Motor neuron (in vitro differentiated cells): ENCODE results near the gene TMEM243. TPM values are rescaled to one million over a fixed set of nuclear protein-coding genes. Genes with fewer than 3 reads are reported as not detected.

Experiments
- ATAC-seq, 8 experiments: fragments of 200-7000 bp; cut with Tn5 transposase; replicated peaks in 6 of 8; 2 replicates each; pipeline ENCODE4 v1.8.0; 2021; ENCODE audit warnings: mild to moderate bottlenecking in 8 of 8, moderate library complexity in 8 of 8
- H3K27ac ChIP-seq, 2 donors: fragments of 250-450 bp; sonication (Bioruptor Pico); 2 replicates each; pipeline ENCODE4 v1.9.0; 2021; ENCODE audit warnings: antibody characterized with exemption in 2 of 2, mild to moderate bottlenecking in 2 of 2, moderate library complexity in 1 of 2
- H3K4me1 ChIP-seq, 2 donors: fragments of 250-450 bp; sonication (Bioruptor Pico); replicated peaks in 1 of 2; 2 replicates each; pipeline ENCODE4 v1.6.1; 2021; ENCODE audit warnings: antibody characterized with exemption in 2 of 2, mild to moderate bottlenecking in 2 of 2, moderate library complexity in 1 of 2
- H3K4me3 ChIP-seq, 5 donors: fragments of 250-450 bp; sonication (Bioruptor Pico); 2 replicates each; pipeline ENCODE4 v1.9.0; 2021; ENCODE audit warnings: antibody characterized with exemption in 5 of 5, mild to moderate bottlenecking in 5 of 5, moderate library complexity in 4 of 5
- WGBS, 10 experiments: fragments of 450-650 bp; shearing (Covaris generic); methylation state at CpG; one replicate each; pipeline ENCODE4 v1.0.0; 2022; 5-methylcytosine and 5-hydroxymethylcytosine counted together
- in situ Hi-C, 9 experiments: fragments of 400-800 bp; cut with MboI; loops; one replicate each; pipeline ENCODE4 v1.15.0; 2021; ENCODE audit warnings: low sequenced_read_pairs in 9 of 9, low pct_unique_long_range_greater_than_20kb in 2 of 9; ENCODE audit not compliant: unreplicated experiment in 9 of 9
- total RNA-seq, 8 experiments: library from RNA; unstranded; fragments of 300-600 nt; gene quantifications; 2 replicates each; pipeline versions ENCODE4 v1.2.3 to v1.2.4, GENCODE V29; 2022

Gene TMEM243
- total RNA-seq, 8 experiments from 2014 or later = 10.3 to 44.2 (median 16.7) TPM

- peaks cover 3 to 11% of the 10 kb centered on the region in 2 donors for H3K4me1 ChIP-seq
- in situ Hi-C loops = no loop called here
- peak in 6 of 8 experiments; percentile 6 to 25 (median 14) for ATAC-seq
- peak overlapping the region; percentile 64 to 91 (median 75) for H3K4me3 ChIP-seq
- 2 to 80% (median 16%) methylated on average over 1 to 15 of the region's 17 CpGs; no CpG with 5 or more reads in 1 of the 10 experiments for WGBS, 10 experiments
- no peak overlapping the region for H3K27ac ChIP-seq
Observed at GRCh38 chr7:87220734-87221215, 1.2 kb upstream of the TMEM243 start.

DNA sequence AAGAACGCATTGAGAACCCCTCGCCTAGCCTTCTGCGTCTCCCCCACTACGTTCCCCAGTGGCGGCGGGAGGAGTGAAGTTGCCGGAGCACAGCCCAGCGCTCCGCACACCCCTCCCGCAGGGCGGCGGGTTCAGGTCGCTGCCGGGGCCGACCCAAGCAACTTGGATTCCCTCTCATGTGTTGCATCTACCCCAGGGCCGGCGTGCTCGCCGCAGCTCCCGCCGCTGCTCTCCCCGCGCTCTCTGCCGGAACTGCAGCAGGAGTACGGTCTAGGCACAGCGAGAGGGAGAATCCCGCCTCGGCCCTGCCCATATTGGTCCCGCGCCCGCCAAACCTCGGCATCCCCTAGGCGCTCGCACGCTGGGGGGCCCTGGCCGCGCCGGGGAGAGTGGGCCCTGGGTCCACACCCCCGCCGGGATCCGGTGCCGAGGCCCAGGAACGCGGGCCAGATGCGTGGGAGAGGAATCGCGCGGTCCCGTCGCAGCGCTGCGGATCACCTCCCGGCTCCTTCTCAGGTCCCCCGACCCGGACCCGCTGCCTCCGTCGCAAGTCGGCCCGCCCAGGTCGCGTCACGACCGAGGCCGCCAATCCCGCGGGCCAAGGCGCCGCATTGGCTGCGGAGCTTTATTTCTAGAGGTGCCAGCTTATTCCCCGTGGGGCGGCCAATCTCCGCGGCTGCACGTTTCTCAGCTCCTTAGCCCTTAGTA, 648 bp upstream of the TMEM243 start:
- 0 to 3% (median 2%) methylated on average over 2 to 12 of the region's 75 CpGs; no CpG with 5 or more reads in 5 of the 10 experiments for WGBS, 10 experiments
- peaks cover 3 to 11% of the 10 kb centered on the region in 2 donors for H3K4me1 ChIP-seq
- in situ Hi-C loops = no loop called here

DNA sequence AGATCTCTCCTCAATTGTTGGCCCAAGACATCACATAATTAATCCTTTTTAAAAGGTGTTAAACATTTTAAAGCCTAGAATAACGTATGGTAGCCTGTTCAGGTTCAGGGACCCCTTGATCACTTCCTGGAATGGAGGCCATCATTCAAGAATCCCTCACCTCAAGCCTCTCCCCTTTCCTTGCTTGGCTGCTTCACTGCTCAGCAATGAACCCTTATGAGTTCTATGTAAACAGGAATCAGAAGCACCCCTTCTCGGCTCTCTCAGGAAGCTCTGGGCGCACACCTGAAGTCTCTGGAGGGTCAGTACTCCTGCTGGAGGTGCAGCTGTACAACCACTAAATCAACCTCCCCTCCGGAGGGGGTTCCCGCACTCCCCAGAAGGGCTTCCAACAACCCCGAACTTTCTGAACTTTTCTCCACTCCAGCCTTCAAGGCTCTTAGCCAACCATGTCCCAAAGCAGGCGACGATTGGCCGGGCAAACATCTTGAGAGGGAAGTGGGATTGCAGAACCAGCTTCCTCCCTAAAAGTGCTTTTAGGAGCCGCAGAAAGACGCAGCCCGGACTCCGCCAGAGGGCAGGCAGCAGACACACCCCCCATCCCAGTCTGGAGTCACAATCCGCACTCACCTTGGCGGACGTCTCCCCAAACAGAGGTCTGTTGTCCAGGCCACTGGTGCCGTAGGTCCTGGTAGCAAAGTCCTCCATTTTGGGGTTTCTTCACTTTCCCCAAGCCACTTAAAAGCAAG, 562 bp downstream of the TMEM243 start:
- Histone ChIP-seq H3K4me1 (peaks cover 3 to 11% of the 10 kb centered on the region in 2 donors), H3K27ac (no peak overlapping the region), H3K4me3 (peak overlapping the region; percentile 64 to 91 (median 75))
- 0 to 40% (median 10%) methylated on average over 1 to 7 of the region's 17 CpGs; no CpG with 5 or more reads in 2 of the 10 experiments for WGBS, 10 experiments
- in situ Hi-C loops = no loop called here
- peak; percentile 2 to 35 (median 8) for ATAC-seq

More for the DNA sequence above, 648 bp upstream of the TMEM243 start:
- peak overlapping the region; percentile 64 to 91 (median 75) for H3K4me3 ChIP-seq
- ATAC-seq = peak; percentile 79 to 94 (median 88)
- H3K27ac ChIP-seq = no peak overlapping the region

GRCh38 chr7:87217983-87218653, 1.4 kb downstream of the TMEM243 start:
- peaks cover 3 to 11% of the 10 kb centered on the region in 2 donors for H3K4me1 ChIP-seq
- no peak overlapping the region for H3K27ac ChIP-seq
- in situ Hi-C loops = no loop called here
- H3K4me3 ChIP-seq = no peak overlapping the region
- 42 to 100% (median 86%) methylated on average over 1 to 8 of the region's 9 CpGs for WGBS, 10 experiments
- no peak for ATAC-seq

DNA sequence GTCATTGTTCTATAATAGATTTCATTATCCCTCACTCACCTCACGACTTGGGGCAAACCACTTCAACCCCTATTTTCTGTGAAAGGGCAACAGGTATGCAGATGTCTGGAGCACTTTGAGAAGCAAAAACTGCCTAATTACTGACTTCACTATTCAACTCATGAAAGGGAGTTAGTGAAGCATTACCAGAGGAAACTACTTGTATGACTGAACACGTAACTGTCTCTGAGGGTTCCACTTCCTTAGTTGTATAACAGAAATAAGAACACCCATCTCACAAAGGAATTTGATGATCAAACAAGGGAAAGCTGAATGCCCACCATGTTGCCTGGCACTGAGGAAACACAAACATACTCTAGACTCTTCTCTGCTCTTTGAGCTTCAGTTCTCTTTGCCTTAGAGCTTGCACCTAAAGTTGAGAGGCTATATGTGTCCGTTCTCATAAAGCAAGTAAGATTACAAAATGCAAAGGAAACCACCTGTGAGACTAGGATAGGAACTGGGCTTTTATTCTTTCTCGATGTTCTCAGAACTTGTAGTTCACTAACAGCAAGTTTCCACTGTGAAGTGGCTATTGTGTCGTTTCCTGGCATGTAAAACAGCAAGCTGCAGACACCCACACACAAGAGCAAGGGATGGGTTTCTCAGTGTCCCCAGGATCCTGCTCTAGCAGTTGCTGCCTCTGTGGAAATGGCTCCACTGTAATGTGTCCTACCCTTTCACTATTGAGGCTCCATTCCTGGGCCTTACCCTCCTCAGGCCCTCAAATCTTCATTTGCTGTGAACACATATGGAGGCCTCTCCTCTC, 2.6 kb downstream of the TMEM243 start:
- in situ Hi-C loops = no loop called here
- H3K27ac ChIP-seq = no peak overlapping the region
- 40 to 100% (median 78%) methylated on average over 1 to 4 of the region's 5 CpGs; no CpG with 5 or more reads in 2 of the 10 experiments for WGBS, 10 experiments

DNA sequence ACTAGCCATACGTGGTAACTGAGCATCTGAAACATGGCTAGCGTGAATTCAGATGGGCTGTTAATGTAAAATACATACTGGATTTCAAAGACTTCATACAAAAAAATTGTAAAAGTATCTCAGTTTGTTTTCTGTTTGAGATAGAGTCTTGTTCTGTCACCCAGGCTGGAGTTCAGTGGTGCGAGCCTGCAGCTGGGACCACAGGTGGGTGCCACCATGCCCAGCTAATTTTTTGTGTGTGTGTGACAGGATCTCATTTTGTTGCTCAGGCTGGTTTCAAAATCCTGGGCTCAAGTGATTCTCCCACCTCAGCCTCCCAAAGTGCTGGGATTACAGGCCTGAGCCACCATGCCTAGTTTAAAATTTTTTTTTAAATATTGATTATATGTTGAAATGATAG, 4.5 kb downstream of the TMEM243 start:
- in situ Hi-C loops = no loop called here
- WGBS, 10 experiments = 67 to 100% (median 100%) methylated on average over 1 to 3 of the region's 3 CpGs; no CpG with 5 or more reads in 1 of the 10 experiments
- Histone ChIP-seq H3K27ac (no peak overlapping the region), H3K4me3 (no peak overlapping the region), H3K4me1 (peaks cover 3 to 4% of the 10 kb centered on the region in 2 donors)
- no peak for ATAC-seq

More for the DNA sequence above, 2.6 kb downstream of the TMEM243 start:
- Histone ChIP-seq H3K4me3 (no peak overlapping the region), H3K4me1 (peaks cover 3 to 11% of the 10 kb centered on the region in 2 donors)
- peak in 1 of 8 experiments; percentile 9 for ATAC-seq

DNA sequence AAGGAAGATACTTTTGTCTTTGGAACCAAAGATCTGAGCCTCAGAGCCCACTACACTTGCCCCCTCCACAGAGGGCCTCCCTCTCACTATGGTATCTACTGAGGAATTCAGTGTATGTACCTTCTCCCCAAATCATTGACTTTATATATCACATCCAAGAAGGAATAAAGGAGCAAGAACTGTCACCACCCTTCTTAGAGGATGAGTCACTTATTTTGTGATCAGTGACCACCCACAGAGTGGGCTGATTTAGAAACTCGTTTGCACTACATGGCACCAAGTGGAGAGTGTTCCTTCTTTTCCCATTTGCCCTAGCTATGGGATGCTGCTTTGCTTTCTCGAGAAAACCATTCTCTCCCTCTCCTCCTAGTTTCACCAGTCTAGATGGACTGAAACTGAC, 5.7 kb downstream of the TMEM243 start:
- in situ Hi-C loops = no loop called here
- WGBS, 10 experiments = 29 to 80% (median 57%) methylated on average over 1 to 2 of the region's 2 CpGs; no CpG with 5 or more reads in 5 of the 10 experiments
- ATAC-seq = peak in 2 of 8 experiments; percentile 55 to 57

DNA sequence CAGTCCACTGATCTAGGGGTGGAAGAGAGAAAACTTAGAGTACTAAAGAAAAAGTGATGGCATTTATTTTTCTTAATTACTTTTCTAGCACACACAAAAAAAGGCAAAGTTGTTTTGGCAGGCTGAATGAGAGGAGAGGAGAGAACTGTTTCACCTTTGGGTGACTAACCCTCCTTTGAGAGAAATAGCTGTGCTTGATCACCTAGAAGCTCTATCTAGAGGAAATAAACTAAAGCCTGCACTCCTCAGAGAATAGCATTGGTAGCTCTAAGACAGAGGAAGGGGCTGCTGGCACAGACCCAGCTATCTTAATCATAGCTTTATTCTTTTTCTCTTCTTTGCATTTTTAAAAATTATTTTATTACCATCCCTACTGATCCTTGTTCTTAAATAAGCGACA, 6.3 kb downstream of the TMEM243 start:
- H3K4me3 ChIP-seq = no peak overlapping the region
- H3K27ac ChIP-seq = no peak overlapping the region
- 43 to 100% (median 94%) methylated on average over 1 of the region's 1 CpG; no CpG with 5 or more reads in 2 of the 10 experiments for WGBS, 10 experiments
- in situ Hi-C loops = no loop called here
- ATAC-seq = no peak
- no peaks in the 10 kb centered on the region for H3K4me1 ChIP-seq

More for the DNA sequence above, 5.7 kb downstream of the TMEM243 start:
- Histone ChIP-seq H3K27ac (no peak overlapping the region), H3K4me1 (peaks cover 0 to 4% of the 10 kb centered on the region in 2 donors), H3K4me3 (no peak overlapping the region)

DNA sequence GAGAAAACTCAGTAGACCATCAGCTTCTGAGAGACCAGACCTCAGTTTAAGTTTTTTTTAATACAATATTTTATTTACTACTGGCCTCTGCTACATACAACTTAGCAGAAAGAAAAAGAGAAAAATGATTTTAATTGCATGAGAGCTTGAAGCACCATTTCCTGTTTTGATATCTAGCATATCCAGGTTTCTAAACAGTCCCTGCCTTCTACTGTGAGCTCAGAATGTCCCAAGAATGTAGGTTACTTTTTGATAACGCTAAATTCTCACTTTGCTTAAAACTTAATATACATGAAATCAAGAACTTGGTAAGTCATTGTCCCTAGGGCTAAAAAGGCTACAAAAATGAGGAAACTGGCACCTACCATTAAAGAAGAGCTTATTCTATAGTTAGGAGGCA, 7.0 kb downstream of the TMEM243 start:
- ATAC-seq = no peak
- Histone ChIP-seq H3K4me3 (no peak overlapping the region), H3K4me1 (no peaks in the 10 kb centered on the region), H3K27ac (no peak overlapping the region)
- WGBS, 10 experiments = 90 to 100% (median 100%) methylated on average over 1 of the region's 1 CpG; no CpG with 5 or more reads in 2 of the 10 experiments
- in situ Hi-C loops = no loop called here

DNA sequence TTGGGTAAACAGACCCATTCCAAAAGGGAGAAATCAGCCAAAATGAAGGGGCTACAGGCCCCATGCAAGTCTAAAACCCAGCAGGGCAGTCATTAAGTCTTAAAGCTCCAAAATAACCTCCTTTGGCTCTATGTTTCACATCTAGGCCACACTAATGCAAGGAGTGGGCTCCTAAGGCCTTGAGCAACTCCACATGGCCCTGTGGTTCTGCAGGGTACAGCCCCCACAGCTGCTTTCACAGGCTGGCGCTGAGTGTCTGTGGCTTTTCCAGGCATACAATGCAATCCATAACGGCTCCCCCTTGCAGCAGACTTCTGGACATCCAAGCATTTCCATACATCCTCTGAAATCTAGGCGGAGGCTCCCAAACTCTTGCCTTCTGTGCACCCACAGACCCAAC, 9.0 kb downstream of the TMEM243 start:
- Histone ChIP-seq H3K4me3 (no peak overlapping the region), H3K27ac (no peak overlapping the region), H3K4me1 (no peaks in the 10 kb centered on the region)
- peak in 1 of 8 experiments; percentile 17 for ATAC-seq
- in situ Hi-C loops = no loop called here
- 57 to 100% (median 86%) methylated on average over 1 to 2 of the region's 3 CpGs; no CpG with 5 or more reads in 7 of the 10 experiments for WGBS, 10 experiments

GRCh38 chr7:87209295-87209924, 10.1 kb downstream of the TMEM243 start:
- in situ Hi-C loops = no loop called here
- H3K4me1 ChIP-seq = no peaks in the 10 kb centered on the region
- WGBS, 10 experiments = 82 to 90% (median 88%) methylated on average over 7 to 18 of the region's 18 CpGs
- ATAC-seq = no peak
- H3K4me3 ChIP-seq = no peak overlapping the region
- no peak overlapping the region for H3K27ac ChIP-seq

- ATAC-seq = no peak
- Histone ChIP-seq H3K4me3 (no peak overlapping the region), H3K27ac (no peak overlapping the region), H3K4me1 (no peaks in the 10 kb centered on the region)
- WGBS, 10 experiments = 83 to 100% (median 95%) methylated on average over 1 of the region's 1 CpG; no CpG with 5 or more reads in 6 of the 10 experiments
- in situ Hi-C loops = no loop called here
Observed at GRCh38 chr7:87206361-87206760, 13.2 kb downstream of the TMEM243 start.
